Muscle layer of colon (tissue), 2 donors: Measurements from ENCODE around the gene CCL18.
"Not testable (repeated sequence)": the region's sequence is repeated elsewhere in the genome, so short reads cannot be mapped to it uniquely, and the experiment has no call there.

Experiments used
- H3K27ac ChIP-seq: one replicate; pipeline ENCODE4 v1.7.0; 2013; ENCODE audit warnings: low read depth, mild to moderate bottlenecking, low read length, moderate library complexity
- H3K27me3 ChIP-seq, 2 donors: one replicate each; pipeline ENCODE4 v1.7.0; 2013; ENCODE audit warnings: low read length in 2 of 2, mild to moderate bottlenecking in 2 of 2; ENCODE audit not compliant: insufficient read depth in 2 of 2, control insufficient read depth in 1 of 2
- H3K36me3 ChIP-seq: one replicate; pipeline ENCODE4 v1.7.0; 2013; ENCODE audit warnings: mild to moderate bottlenecking, low read length; ENCODE audit not compliant: insufficient read depth
- H3K4me1 ChIP-seq: one replicate; pipeline ENCODE4 v1.7.0; 2013; ENCODE audit warnings: mild to moderate bottlenecking, low read length; ENCODE audit not compliant: insufficient read depth
- H3K4me3 ChIP-seq, 2 donors: one replicate each; pipeline ENCODE4 v1.7.0; 2013; ENCODE audit warnings: low read length in 2 of 2, low read depth in 1 of 2, mild to moderate bottlenecking in 1 of 2, moderate library complexity in 1 of 2
- H3K9ac ChIP-seq: one replicate; pipeline ENCODE4 v1.7.0; 2013; ENCODE audit warnings: low read length
- H3K9me3 ChIP-seq: one replicate; pipeline ENCODE4 v1.7.0; 2013; ENCODE audit warnings: mild to moderate bottlenecking, low read length
- donor health status: abdominal sarcoma.
- donor health status: Adenocarcinoma of cecum.

CCL18 gene

GRCh38 chr17:36089888-36090836, 26.1 kb downstream of the CCL18 start, which contains the start of gene CCL3:
TSS of gene CCL3 (minus strand) at chr17:36090143. CDS start at chr17:36090058, 85 bp downstream.
- Histone ChIP-seq H3K27me3 (no peaks in the 10 kb centered on the region), H3K9me3 (no peaks in the 10 kb centered on the region), H3K36me3 (no peaks in the 10 kb centered on the region), H3K9ac (no peak within 1 kb of the TSS), H3K27ac (no peak within 1 kb of the TSS), H3K4me1 (no peaks in the 10 kb centered on the region), H3K4me3 (no peak within 1 kb of the TSS)

GRCh38 chr17:36092230-36092629, 28.2 kb downstream of the CCL18 start:
- no peak overlapping the region for H3K9ac ChIP-seq
- no peaks in the 10 kb centered on the region for H3K4me1 ChIP-seq
- H3K4me3 ChIP-seq: no peak overlapping the region
- no peaks in the 10 kb centered on the region for H3K9me3 ChIP-seq
- no peak overlapping the region for H3K27ac ChIP-seq
- H3K27me3 ChIP-seq: no peaks in the 10 kb centered on the region
- H3K36me3 ChIP-seq: no peaks in the 10 kb centered on the region

GRCh38 chr17:36092715-36093114, 28.6 kb downstream of the CCL18 start:
- not testable (repeated sequence) for H3K4me1 ChIP-seq, H3K36me3 ChIP-seq, H3K4me3 ChIP-seq, H3K27ac ChIP-seq, H3K27me3 ChIP-seq, H3K9ac ChIP-seq, H3K9me3 ChIP-seq

GRCh38 chr17:36094232-36094631, 30.2 kb downstream of the CCL18 start:
- Histone ChIP-seq H3K9ac (no peak overlapping the region), H3K4me1 (no peaks in the 10 kb centered on the region), H3K27me3 (no peaks in the 10 kb centered on the region), H3K36me3 (no peaks in the 10 kb centered on the region), H3K4me3 (no peak overlapping the region), H3K27ac (no peak overlapping the region), H3K9me3 (no peaks in the 10 kb centered on the region)

- H3K4me3 ChIP-seq: no peak overlapping the region
- H3K4me1 ChIP-seq: no peaks in the 10 kb centered on the region
- H3K27ac ChIP-seq: no peak overlapping the region
- no peaks in the 10 kb centered on the region for H3K36me3 ChIP-seq
- H3K9me3 ChIP-seq: no peaks in the 10 kb centered on the region
- no peak overlapping the region for H3K9ac ChIP-seq
- H3K27me3 ChIP-seq: no peaks in the 10 kb centered on the region
Observed at GRCh38 chr17:36094746-36095145, 30.7 kb downstream of the CCL18 start.

GRCh38 chr17:36095992-36096391, 31.9 kb downstream of the CCL18 start:
- Histone ChIP-seq H3K36me3 (no peaks in the 10 kb centered on the region), H3K4me3 (no peak overlapping the region), H3K27ac (no peak overlapping the region), H3K4me1 (no peaks in the 10 kb centered on the region), H3K27me3 (no peaks in the 10 kb centered on the region), H3K9me3 (no peaks in the 10 kb centered on the region), H3K9ac (no peak overlapping the region)

GRCh38 chr17:36099004-36099403, 34.9 kb downstream of the CCL18 start:
- not testable (repeated sequence) for H3K27ac ChIP-seq, H3K36me3 ChIP-seq, H3K4me1 ChIP-seq, H3K9ac ChIP-seq, H3K4me3 ChIP-seq, H3K27me3 ChIP-seq, H3K9me3 ChIP-seq

- H3K27me3 ChIP-seq, H3K4me1 ChIP-seq, H3K9me3 ChIP-seq, H3K27ac ChIP-seq, H3K36me3 ChIP-seq, H3K4me3 ChIP-seq, H3K9ac ChIP-seq: not testable (repeated sequence)
Observed at GRCh38 chr17:36103401-36103975, 39.4 kb downstream of the CCL18 start, which contains the start of gene CCL4. TSS of gene CCL4 (plus strand) at chr17:36103827. CDS start at chr17:36103906, 79 bp downstream.

- not testable (repeated sequence) for H3K4me1 ChIP-seq, H3K4me3 ChIP-seq, H3K27ac ChIP-seq
Observed at GRCh38 chr17:36104246-36104645, 40.2 kb downstream of the CCL18 start.

GRCh38 chr17:36104701-36105181, 40.7 kb downstream of the CCL18 start:
- H3K27me3 ChIP-seq: no peaks in the 10 kb centered on the region
- no peaks in the 10 kb centered on the region for H3K36me3 ChIP-seq
- H3K4me3 ChIP-seq: no peak overlapping the region
- no peaks in the 10 kb centered on the region for H3K4me1 ChIP-seq
- H3K9ac ChIP-seq: no peak overlapping the region
- no peaks in the 10 kb centered on the region for H3K9me3 ChIP-seq
- no peak overlapping the region for H3K27ac ChIP-seq

More at GRCh38 chr17:36104246-36104645, 40.2 kb downstream of the CCL18 start:
- H3K27me3 ChIP-seq, H3K36me3 ChIP-seq, H3K9ac ChIP-seq, H3K9me3 ChIP-seq: not testable (repeated sequence)

GRCh38 chr17:36105781-36106492, 41.9 kb downstream of the CCL18 start:
- H3K27me3 ChIP-seq: no peaks in the 10 kb centered on the region
- H3K9ac ChIP-seq: no peak overlapping the region
- no peak overlapping the region for H3K4me3 ChIP-seq
- H3K4me1 ChIP-seq: no peaks in the 10 kb centered on the region
- no peak overlapping the region for H3K27ac ChIP-seq
- no peaks in the 10 kb centered on the region for H3K36me3 ChIP-seq
- H3K9me3 ChIP-seq: no peaks in the 10 kb centered on the region
